HUES48 (cell line): ENCODE data around the gene MDH1.
A peak's percentile ranks its signal among the peaks of the same experiment; 100 is the strongest.

Source experiments
- H3K27ac ChIP-seq: one replicate; pipeline ENCODE4 v1.7.0; 2013; ENCODE audit warnings: low read depth, low read length, inconsistent platforms
- H3K27me3 ChIP-seq: 2 replicates; pipeline ENCODE4 v1.6.1; 2013; ENCODE audit warnings: mild to moderate bottlenecking, low read length; ENCODE audit not compliant: control insufficient read depth, insufficient read depth
- H3K36me3 ChIP-seq: 2 replicates; pipeline ENCODE4 v1.6.1; 2013; ENCODE audit warnings: low read length; ENCODE audit not compliant: control insufficient read depth, insufficient read depth
- H3K4me1 ChIP-seq: 2 replicates; pipeline ENCODE4 v1.6.1; 2013; ENCODE audit warnings: mild to moderate bottlenecking, low read length; ENCODE audit not compliant: control insufficient read depth, insufficient read depth
- H3K4me3 ChIP-seq: 2 replicates; pipeline ENCODE4 v1.5.1; 2013; ENCODE audit warnings: mild to moderate bottlenecking, low read depth, low read length
- H3K9ac ChIP-seq: 2 replicates; pipeline ENCODE4 v1.6.1; 2013; ENCODE audit warnings: mild to moderate bottlenecking, low read depth, low read length, moderate library complexity
- H3K9me3 ChIP-seq: 2 replicates; pipeline ENCODE4 v1.6.1; 2013; ENCODE audit warnings: low read length; ENCODE audit not compliant: control insufficient read depth, insufficient read depth

Gene MDH1

GRCh38 chr2:63639344-63639743 lies 50.6 kb downstream of the MDH1 start:
- Histone ChIP-seq H3K9me3 (0 out of 2 replicates have a peak, but pooled peaks cover 4% of the 10 kb centered on the region), H3K27me3 (no peaks in the 10 kb centered on the region), H3K9ac (no peak overlapping the region), H3K4me3 (no peak overlapping the region), H3K4me1 (peaks cover 13% of the 10 kb centered on the region), H3K27ac (peak overlapping the region; percentile 64), H3K36me3 (no peaks in the 10 kb centered on the region)

GRCh38 chr2:63642946-63643345 lies 54.2 kb downstream of the MDH1 start:
- no peak overlapping the region for H3K27ac ChIP-seq

GRCh38 chr2:63643486-63643885 lies 54.7 kb downstream of the MDH1 start:
- H3K27me3 ChIP-seq = no peaks in the 10 kb centered on the region
- no peak overlapping the region for H3K4me3 ChIP-seq
- peaks cover 23% of the 10 kb centered on the region for H3K4me1 ChIP-seq
- H3K9me3 ChIP-seq = no peaks in the 10 kb centered on the region
- no peaks in the 10 kb centered on the region for H3K36me3 ChIP-seq
- H3K9ac ChIP-seq = no peak overlapping the region
- no peak overlapping the region for H3K27ac ChIP-seq

More at GRCh38 chr2:63642946-63643345, 54.2 kb downstream of the MDH1 start:
- Histone ChIP-seq H3K36me3 (no peaks in the 10 kb centered on the region), H3K4me3 (no peak overlapping the region), H3K4me1 (peaks cover 24% of the 10 kb centered on the region), H3K9ac (no peak overlapping the region), H3K9me3 (no peaks in the 10 kb centered on the region), H3K27me3 (no peaks in the 10 kb centered on the region)

- Histone ChIP-seq H3K27ac (no peak overlapping the region), H3K4me1 (peaks cover 10% of the 10 kb centered on the region; the same call in 1 of the 2 replicates), H3K36me3 (no peaks in the 10 kb centered on the region), H3K27me3 (no peaks in the 10 kb centered on the region), H3K9ac (no peak overlapping the region), H3K9me3 (no peaks in the 10 kb centered on the region), H3K4me3 (no peak overlapping the region)
Observed at GRCh38 chr2:63648632-63649031, 59.9 kb downstream of the MDH1 start.

- Histone ChIP-seq H3K9me3 (peaks cover 5% of the 10 kb centered on the region; the same call in 1 of the 2 replicates), H3K4me3 (no peak overlapping the region), H3K27me3 (no peaks in the 10 kb centered on the region), H3K36me3 (no peaks in the 10 kb centered on the region), H3K9ac (no peak overlapping the region), H3K27ac (no peak overlapping the region), H3K4me1 (peaks cover 10% of the 10 kb centered on the region; the same call in 1 of the 2 replicates)
Observed at GRCh38 chr2:63649829-63650228, 61.1 kb downstream of the MDH1 start.

GRCh38 chr2:63650756-63651155 lies 62.0 kb downstream of the MDH1 start:
- H3K27ac ChIP-seq = no peak overlapping the region
- no peak overlapping the region for H3K4me3 ChIP-seq
- no peak overlapping the region for H3K9ac ChIP-seq

GRCh38 chr2:63651356-63651755 lies 62.6 kb downstream of the MDH1 start:
- Histone ChIP-seq H3K4me3 (no peak overlapping the region), H3K27ac (no peak overlapping the region), H3K9me3 (peaks cover 5% of the 10 kb centered on the region; the same call in 1 of the 2 replicates), H3K9ac (no peak overlapping the region), H3K4me1 (peaks cover 4% of the 10 kb centered on the region; the same call in 1 of the 2 replicates), H3K36me3 (no peaks in the 10 kb centered on the region), H3K27me3 (no peaks in the 10 kb centered on the region)

More at GRCh38 chr2:63650756-63651155, 62.0 kb downstream of the MDH1 start:
- Histone ChIP-seq H3K9me3 (peaks cover 5% of the 10 kb centered on the region; the same call in 1 of the 2 replicates), H3K4me1 (peaks cover 10% of the 10 kb centered on the region; the same call in 1 of the 2 replicates), H3K36me3 (no peaks in the 10 kb centered on the region), H3K27me3 (no peaks in the 10 kb centered on the region)

GRCh38 chr2:63651861-63652651 lies 63.3 kb downstream of the MDH1 start:
- H3K4me3 ChIP-seq = no peak overlapping the region
- no peaks in the 10 kb centered on the region for H3K36me3 ChIP-seq
- H3K4me1 ChIP-seq = no peaks in the 10 kb centered on the region
- peaks cover 5% of the 10 kb centered on the region; the same call in 1 of the 2 replicates for H3K9me3 ChIP-seq
- H3K27me3 ChIP-seq = no peaks in the 10 kb centered on the region
- no peak overlapping the region for H3K27ac ChIP-seq
- no peak overlapping the region for H3K9ac ChIP-seq

GRCh38 chr2:63652652-63652985 lies 63.9 kb downstream of the MDH1 start:
- no peak overlapping the region for H3K4me3 ChIP-seq
- no peaks in the 10 kb centered on the region for H3K4me1 ChIP-seq
- no peaks in the 10 kb centered on the region for H3K36me3 ChIP-seq
- H3K9ac ChIP-seq = no peak overlapping the region
- no peak overlapping the region for H3K27ac ChIP-seq
- peaks cover 5% of the 10 kb centered on the region; the same call in 1 of the 2 replicates for H3K9me3 ChIP-seq
- H3K27me3 ChIP-seq = no peaks in the 10 kb centered on the region

GRCh38 chr2:63654959-63655358 lies 66.2 kb downstream of the MDH1 start:
- Histone ChIP-seq H3K9ac (no peak overlapping the region), H3K27ac (no peak overlapping the region), H3K4me3 (no peak overlapping the region), H3K4me1 (no peaks in the 10 kb centered on the region), H3K36me3 (no peaks in the 10 kb centered on the region), H3K27me3 (no peaks in the 10 kb centered on the region), H3K9me3 (peaks cover 5% of the 10 kb centered on the region; the same call in 1 of the 2 replicates)
